Measurements from ENCODE around the gene NFIC.
"Not testable (repeated sequence)": the region's sequence is repeated elsewhere in the genome, so short reads cannot be mapped to it uniquely, and the experiment has no call there.

Gene NFIC

DNA sequence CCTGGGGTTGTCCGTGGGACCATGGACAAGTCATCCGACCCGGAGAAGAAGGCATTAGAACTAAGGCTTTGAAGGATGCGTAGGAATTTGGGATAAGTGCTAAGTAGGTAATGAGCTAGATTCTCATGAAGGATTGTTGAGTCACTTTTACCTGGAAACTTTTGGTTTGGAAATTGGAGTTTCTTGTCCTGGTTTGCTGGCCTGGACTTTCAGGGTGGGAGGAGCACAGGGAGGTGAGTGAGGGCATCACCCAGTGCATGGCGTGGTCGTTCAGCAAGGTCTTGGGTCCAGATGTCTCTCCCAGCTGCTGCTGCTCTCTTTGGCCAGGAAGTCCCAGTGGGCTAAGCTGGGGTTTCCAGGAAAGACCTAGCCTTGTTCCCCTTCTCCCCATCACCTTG is 7.6 kb downstream of the NFIC start:
- DNase-seq (ENCODE audit: low read depth), result no peak

DNA sequence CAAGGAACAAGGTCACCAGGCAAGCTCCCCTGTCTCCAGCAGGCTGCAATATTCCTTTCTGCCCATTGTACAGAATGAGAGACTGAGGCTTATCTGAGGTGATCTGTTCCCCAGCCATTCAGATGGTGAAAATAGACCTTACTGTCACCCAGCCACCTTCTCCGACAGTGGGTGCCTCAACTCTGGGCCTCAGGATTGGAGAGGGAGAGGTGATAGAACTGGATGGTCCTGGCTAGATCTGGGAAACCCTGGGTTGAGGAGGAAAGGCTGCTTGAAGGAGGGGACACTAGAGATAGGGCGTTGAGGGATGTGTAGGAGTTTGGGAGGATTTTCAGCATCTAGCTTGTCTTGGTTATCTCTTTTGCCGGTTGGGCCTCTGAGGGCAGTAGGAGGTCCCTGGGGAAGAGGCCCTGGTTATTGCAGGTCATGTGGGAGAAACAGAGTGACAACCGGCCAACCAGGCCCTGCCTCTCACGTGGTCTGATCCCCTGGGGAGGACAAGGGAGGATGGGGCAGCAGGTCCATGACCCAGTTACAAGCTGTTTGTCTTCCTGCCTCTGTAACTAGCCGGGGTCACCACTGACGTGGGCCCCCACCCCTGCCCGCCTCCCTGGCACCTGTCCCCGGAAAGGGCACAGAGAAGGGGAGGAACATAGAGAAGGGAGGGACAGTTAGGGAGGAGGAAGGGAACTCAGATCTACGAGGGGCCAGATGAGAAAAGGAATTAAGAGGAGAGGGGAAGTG is 8.2 kb downstream of the NFIC start:
- no peak for DNase-seq (ENCODE audit: low read depth)

DNA sequence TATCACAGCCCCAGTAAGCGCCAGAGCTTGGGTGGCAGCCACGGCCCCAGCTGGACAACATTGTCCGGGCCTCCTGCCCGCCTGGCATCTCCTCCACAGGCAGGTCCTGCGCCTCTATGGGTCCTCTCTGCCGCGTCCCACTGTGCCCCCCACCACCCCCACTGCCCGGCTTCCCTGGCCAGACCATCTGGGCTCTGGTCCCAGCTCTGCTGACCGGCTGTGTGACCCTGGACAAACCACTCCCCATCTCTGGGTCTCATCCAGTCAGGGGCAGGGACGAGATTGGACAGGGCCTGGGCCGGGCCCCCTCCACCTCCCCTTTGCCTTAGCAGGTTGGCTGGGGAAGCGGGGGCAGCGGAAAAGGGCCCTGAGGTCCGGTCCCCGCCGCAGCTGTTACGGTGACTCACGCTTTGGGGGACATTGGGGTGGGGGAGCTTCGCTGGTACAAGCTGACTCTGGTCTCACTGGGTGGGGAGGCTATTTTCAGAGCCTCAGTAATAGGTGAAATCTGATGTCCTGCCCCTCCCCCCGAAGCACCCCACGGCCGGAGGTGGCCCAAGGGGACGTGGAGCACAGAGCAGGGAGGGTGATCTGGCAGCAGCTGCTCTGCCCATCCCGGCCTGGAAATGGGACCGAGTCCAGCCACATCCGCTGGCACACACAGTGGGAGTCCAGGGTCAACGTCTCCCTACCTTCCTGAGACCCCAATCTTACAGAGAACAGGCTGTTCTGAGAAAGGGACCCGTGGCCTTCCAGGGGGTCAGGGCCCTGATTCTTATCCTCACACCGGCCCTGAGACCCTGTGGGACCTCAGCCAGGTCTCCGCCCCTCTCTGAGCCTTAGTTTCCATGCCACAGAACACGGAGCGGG is 9.1 kb downstream of the NFIC start:
- DNase-seq (ENCODE audit: low read depth), result no peak

DNA sequence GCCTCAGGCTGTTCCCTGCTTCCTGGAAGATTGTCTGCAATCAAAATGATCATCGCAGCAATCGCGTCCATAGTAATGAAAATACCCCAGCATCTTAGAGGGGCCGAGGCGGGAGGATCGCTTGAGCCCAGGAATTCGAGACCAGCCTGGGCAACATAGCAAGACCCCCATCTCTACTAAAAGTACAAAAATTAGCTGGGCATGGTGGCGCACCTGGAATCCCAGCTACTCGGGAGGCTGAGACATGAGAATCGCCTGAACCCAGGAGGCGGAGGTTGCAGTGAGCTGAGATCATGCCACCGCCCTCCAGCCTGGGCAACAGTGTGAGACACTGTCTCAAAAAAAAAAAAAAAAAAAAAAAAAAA is 9.7 kb downstream of the NFIC start:
- DNase-seq (ENCODE audit: low read depth), result not testable (repeated sequence)

DNA sequence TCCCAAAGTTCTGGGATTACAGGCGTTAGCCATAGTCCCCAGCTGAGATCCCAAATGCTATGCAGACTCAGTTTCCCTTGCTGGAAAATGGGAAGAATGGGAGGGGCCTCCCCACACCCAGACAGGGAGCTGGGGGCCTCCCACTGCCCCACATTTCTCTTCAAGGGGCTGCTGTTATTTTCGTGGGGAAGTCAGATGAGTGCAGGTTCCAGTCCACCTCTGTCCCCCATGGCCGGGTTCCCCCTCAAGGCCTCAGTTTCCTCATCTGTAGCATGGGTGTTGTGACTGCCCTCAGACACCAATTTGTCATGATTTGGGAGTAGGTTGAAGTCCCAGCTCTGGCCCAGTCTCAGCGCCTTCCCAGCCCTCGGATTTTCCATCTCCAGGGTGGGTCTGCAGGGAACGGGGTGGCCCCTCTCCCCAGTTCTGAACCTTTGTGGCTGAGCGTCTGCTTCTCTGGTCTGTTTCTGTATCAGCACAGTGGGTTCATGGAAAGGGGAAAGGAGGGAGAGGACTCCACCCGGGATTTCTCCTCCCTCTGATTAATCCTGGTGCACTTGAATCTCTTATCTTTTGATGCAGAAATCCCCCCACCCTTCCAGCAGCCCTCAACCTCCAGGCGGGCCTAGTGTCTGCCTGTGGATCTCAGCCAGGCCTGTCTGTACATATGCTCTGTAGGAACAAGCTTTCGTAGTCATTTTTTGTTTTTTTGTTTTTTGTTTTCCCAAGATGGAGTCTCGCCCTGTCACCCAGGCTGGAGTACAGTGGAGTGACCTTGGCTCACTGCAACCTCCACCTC is 12.2 kb downstream of the NFIC start:
- DNase-seq (ENCODE audit: low read depth), result no peak

DNA sequence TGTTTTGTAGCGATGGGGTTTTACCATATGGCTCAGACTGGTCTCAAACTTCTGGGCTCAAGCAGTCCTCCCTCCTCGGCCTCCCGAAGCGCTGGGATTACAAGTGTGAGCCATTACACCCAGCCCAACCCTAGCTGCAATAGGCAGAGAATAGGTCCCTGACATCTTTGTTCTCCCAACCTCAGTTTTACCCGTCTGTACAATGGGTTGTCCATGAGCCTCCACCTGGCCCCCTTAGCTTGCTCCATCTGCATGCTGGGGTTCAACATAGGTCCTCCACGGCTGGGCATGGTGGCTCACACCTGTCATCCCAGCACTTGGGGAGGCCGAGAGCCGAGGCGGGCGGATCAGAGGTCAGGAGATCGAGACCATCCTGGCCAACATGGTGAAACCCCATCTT is 14.4 kb downstream of the NFIC start:
- no peak for DNase-seq (ENCODE audit: low read depth)

DNA sequence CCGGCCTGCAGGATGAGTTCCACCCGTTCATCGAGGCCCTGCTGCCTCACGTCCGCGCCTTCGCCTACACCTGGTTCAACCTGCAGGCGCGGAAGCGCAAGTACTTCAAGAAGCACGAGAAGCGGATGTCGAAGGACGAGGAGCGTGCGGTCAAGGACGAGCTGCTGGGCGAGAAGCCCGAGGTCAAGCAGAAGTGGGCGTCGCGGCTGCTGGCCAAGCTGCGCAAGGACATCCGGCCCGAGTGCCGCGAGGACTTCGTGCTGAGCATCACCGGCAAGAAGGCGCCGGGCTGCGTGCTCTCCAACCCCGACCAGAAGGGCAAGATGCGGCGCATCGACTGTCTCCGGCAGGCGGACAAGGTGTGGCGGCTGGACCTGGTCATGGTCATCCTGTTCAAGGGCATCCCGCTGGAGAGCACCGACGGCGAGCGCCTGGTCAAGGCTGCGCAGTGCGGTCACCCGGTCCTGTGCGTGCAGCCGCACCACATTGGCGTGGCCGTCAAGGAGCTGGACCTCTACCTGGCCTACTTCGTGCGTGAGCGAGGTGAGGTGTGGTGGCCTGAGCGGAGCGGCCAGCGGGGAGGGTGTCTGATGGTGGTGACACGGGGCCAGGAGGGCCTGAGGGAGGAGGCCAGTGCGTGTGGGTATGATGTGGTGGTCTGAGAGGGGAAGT is 15.5 kb downstream of the NFIC start:
- DNase-seq (ENCODE audit: low read depth), result no peak

DNA sequence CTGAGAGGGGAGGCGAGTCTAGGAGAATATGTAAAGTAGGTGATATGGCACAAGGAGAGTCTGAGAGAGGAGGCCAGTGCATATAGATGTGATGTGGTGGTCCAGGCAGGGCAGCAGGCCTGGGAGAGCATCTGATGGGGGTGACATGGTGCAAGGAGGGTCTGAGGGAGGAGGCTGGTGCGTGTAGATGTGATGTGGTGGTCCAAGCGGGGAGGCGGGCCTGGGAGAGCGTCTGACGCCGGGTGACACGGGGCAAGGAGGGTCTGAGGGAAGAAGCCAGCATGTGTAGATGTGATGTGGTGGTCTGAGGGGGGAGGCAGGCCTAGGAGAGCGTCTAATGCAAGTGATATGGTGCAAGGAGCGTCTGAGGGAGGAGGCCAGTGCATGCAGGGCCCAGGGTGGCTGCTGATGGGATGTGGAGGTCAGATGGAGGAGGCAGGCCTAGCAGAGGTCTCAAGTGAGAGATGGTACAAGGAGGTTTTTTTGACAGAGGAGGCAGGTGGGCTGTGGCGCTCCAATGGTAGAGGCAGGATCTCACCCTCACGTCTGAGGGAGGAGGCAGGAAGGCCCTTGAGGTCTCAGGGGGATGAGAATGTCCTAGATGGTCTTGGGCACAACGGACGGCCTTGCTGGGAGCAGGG is 16.2 kb downstream of the NFIC start:
- DNase-seq (ENCODE audit: low read depth), result no peak

DNA sequence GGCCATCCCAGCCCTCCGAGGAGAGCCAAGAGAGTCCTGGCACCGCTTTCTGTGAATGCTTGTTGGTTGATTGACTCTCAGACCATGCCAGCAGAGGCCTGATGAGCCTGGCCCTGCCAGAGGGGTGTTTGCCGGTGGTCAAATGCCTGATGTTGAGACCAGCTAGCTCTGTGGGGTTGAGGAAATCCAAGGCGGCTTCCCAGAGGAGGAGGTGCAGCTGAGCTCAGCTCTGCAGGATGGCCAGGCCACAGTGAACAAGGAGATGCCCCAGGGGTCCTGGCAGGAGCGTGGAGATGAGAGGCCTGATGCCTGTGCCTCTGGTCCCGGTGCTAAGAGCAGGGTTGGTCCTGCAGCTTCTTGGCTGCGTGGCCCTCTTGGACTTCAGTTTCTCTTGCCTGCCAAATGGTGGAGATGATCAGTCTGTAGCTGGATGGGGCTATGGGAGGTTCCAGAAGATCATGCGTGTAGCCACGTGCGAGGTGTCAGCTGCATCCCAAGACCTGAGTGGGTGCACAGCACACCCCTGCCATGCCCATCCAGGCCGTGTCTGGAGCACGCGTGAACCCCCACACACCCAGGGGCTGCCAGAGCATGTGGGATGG is 16.8 kb downstream of the NFIC start:
- no peak for DNase-seq (ENCODE audit: low read depth)

DNA sequence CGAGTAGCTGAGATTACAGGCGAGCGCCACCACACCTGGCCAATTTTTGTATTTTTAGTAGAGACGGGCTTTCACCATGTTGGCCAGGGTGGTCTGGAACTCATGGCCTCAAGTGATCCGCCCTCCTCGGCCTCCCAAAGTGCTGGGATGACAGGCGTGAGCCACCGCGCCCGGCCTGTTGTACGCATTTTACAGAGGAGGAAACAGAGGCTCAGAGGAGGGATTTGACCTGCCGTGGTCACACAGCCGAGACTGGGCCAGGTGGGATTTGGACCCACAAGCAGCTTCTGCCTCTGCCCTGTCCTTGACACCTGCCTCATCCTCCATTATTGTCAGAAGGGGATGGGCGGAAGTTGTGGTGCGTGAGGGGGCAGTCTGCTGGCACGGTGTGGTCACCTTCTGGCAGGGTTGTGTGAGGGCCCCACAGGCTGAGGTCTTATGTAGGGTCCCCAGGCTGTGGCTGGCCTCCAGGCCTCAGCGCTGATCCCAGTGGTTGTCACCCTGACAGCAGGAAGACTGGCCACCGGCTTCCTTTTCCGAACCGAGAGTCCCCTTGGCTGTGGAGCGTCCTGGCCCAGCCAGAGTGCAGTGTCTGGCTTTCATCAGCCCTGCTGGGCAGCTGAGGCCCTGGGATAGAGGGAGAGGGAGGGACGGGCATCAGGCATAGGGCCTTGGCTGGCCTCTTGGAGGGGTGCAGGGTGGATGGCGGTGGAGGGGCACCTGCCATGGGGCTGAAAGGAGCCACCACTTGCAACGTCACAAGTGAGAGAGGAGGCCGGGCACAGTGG is 20.3 kb downstream of the NFIC start:
- no peak for DNase-seq (ENCODE audit: low read depth)

DNA sequence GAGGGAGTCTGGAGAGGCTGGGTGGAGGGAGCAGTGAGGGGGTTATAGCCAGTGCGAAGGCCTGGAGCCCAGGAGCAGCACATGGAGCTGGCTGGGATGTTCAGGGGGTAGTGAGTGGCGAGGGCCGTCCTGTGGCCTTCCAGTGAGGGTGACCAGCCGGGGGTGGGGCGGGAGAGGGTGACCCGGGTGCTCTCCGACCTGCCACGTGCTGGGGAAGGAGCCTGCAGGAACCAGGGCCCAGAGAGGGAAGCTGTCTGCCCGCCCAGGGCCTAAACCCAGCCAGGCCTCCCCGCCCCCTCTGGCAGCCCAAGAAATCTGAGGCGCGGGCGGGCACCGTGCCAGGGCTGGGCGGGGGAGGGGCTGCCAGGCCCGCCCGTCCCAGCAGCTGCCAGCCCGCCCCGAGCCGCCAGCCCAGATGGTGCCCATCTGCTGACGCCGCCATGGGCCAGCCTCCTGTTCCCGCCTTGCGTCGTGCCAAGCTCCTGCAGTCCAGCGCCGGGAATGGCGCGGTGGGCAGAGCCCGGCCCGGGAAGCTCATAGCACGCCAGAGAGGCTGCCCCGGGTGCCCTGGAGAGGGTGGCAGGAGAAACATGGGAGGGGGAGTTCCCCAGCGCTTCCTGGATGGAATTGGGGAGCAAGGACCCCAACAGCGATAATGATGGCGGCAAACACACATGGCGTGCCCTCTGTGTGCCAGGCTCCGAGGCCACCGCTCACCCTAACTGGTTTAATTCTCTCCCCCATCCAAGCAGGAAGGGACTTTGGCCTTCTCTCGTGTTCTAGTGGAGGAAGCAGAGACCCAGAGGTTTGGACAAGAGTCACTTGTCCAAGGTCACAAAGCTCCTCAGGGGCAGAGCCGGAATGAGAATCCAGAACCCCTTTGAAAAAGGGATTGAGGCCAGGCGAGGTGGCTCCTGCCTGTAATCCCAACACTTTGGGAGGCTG is 21.5 kb downstream of the NFIC start:
- no peak for DNase-seq (ENCODE audit: low read depth)

DNA sequence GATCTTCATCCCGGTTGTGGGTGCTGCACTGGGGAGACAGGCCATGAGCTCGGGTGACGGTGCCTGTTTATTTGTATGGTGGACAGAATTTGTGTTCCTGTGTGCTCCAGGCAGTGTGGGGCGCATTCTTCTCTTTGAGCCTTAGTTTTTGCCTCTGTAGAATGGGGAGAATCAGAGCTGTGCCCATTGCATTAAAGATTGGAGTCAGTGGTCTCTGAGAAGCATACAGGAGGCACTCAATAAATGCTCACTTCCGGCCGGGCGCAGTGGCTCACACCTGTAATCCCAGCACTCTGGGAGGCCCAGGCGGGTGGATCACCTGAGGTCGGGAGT is 23.0 kb downstream of the NFIC start:
- no peak for DNase-seq (ENCODE audit: low read depth)

DNA sequence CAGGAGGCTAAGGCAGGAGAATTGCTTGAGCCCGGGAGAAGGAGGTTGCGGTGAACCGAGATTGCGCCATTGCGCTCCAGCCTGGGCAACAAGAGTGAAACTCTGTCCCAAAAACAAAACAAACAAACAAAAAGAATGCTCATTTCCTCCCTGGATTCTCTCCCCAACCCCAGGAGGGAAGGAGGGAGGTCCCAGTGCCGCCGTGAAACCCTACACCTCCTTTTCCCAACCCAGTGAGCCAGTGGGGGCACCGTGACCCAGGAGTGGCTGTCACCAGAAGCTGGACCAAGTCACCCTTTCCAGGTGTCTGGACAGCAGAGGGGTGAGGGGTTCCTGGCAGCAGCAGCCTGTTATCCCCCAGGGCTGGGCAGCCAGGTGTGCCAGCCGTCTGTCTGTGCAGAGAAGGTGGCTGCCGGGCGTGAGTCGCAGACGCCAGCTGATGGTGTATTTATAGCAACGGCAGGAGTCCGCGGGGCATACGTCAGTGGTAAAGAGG is 23.5 kb downstream of the NFIC start:
- no peak for DNase-seq (ENCODE audit: low read depth)

DNA sequence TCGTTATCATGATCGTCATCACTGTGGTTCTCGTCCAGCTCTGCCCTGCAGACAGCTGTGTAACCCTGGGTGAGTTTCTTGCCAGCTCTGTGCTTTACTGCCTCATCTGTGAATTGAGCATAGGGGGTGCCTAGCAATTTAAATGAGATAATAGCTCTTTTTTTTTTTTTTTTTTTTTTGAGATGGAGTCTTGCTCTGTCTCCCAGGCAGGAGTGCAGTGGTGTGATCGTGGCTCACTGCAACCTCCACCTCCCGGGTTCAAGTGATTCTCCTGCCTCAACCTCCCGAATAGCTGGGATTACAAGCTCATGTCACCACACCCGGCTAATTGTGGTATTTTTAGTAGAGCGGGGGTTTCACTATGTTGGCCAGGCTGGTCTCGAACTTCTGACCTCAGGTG is 25.5 kb downstream of the NFIC start:
- DNase-seq (ENCODE audit: low read depth), result not testable (repeated sequence)

DNA sequence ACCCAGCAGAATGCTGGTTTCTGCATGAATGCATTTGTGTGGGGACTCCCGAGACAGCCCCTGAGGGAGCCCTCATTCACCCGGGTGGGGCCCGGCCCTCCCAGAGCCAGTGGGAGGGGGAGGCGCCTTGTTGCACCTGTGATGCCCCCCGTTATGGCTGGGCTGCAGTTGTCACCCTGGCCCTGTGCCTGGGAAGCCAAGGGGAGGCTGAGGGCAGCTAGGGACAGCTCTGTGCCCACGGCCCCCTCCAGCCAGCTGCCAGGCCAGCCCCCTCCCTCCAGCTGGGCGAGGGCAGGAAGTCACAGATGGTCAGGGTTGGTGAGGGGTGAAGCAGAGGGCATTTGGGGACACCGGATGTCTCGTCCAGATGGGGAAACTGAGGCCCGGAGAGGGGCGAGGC is 26.1 kb downstream of the NFIC start:
- no peak for DNase-seq (ENCODE audit: low read depth)

DNA sequence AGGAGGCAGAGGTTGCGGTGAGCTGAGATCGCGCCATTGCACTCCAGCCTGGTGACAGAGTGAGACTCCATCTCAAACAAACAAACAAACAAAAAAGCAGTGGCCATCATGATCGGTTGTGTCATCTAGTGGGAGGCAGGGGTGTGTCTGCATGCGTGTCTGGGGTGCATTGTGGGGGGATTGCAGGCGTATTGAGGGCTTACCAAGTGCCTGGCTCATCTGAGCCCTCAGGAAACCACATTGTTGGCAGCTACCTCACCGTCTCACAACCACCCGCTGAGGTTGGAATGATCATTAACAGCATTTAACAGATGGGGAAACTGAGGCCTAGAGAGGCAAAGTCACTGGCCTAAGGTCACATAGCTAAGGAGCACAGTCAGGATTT is 30.5 kb downstream of the NFIC start:
- no peak for DNase-seq (ENCODE audit: low read depth)

DNA sequence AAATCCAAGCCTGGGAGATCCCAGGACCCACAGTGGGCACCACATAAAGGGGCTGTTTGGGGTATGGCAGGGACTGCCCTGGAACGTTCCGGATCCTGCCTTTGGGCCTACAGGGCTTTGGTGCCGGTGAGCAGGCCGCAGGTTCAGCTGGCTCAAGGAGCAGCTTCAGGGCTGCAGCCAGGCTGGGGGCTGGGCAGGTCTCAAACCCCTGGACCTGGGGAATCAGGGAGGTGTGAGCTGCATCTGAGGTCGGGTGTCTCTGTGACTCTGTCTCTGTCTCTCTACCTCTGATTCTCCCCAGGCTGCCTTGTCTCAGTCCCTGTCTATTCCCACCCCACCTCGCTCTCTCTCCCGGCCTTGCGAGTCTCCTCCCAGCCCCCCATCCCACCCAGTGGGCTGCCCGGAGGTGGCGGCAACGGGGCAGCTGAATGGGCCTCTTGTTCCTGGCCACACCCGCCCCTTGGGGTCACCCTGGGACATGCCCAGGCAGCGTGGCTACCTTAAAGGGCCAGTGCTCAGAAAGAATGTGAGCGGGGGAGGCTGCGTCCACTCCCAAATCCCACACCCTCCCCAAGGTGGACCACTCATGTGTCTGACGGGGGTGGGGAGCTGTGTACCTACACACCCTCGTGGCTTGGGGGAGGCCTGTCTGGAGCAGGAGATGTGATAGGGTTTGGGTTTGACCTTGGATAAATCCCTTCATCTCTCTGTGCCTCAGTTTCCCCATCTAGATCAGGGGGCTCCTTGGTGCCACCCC is 31.1 kb downstream of the NFIC start:
- DNase-seq (ENCODE audit: low read depth), result no peak

DNA sequence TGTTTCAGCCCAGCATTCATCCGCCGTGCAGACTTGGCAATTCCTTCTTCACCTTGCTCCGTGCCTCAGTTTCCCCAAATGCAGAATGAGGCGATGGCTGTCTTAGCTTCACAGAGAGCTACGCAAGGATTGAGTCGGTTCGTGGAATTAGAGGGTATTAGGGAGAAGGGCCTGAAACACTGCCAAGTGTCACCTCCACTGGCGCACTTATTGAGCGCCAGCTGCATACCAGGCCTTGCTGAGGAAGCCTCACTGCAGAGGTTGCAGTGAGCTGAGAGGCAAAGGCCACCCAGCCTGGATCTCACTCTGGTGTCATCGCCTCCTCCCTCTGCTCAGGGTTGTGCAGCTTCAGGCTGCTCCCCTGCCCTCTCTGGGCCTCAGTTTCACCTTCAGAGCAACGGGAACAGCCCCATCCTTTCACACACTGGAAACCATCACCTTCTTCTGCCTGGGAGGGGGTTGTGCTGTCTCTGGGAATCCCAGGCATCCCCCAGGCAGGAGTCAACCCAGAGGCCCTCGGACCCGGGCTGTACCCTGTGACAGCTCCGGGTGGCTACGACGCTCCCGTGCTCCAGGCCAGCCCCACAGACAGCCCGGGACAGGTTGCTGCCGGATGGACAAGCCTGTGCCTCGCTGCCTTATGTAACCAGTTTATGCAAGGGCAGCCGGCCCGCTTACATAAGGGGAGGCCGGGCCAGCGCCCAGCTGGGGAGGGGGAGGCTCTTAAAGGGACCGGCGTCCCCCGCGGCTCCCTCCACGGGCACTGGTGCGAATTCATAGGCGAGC is 31.9 kb downstream of the NFIC start:
- DNase-seq (ENCODE audit: low read depth), result no peak

Data from stimulated activated CD8-positive, alpha-beta memory T cell treated with anti-CD3 and anti-CD28 coated beads, Interleukin-12 subunit alpha, Interleukin-12 subunit beta, amount 100 ng/mL, for 4 hours (primary cell).